AG08396 (cell line): ENCODE results near the gene NACA.

Experiments used
- DNase-seq: peaks from one replicate; pipeline ENCODE4 v3.0.0; 2012; ENCODE audit warnings: low spot score, mixed read lengths

Gene NACA

DNA sequence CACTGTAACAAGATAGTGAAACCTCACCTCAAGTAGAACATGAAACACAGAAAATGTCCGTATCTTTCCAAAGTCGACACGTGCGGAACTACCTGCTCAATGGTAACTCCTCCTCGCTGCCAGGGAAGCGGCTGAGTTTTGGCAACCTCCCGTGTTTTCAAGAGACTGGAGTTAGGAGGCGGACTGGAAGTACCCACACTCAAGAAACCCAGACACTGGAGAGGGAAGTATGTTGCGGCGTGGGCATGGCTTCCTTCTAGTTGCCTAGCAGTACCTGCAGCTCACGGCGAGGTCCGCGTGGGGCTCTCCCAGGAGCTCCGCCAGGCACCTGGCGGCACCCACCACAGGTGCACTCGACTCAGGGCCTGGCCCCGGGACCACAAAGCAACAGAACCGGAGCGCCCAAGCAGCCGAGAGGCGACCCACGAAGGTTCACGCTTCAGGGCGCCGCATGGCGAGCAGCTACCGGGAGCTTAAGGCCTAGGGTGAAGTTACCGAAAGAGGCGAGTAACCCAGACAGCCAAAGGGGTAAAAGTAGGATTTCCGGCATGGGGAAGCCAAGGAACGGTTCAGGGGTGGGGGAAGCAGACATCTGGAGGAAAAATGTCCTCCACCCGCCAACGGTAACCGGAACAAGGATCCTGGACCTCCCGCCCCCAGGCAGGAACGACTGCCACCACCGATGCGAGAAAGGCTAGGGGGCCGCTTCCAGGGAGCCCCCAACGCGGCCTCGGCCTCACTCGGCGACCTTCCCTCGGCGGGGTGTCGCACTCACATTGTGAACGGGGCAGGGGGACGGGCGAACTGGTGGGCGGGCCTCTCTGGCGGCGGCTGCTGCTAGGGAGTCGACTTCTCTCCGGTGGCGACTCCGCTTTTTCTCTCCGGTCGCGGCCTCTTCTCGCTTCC lies 37.6 kb downstream of the NACA start:
- peak; percentile 19 for DNase-seq

DNA sequence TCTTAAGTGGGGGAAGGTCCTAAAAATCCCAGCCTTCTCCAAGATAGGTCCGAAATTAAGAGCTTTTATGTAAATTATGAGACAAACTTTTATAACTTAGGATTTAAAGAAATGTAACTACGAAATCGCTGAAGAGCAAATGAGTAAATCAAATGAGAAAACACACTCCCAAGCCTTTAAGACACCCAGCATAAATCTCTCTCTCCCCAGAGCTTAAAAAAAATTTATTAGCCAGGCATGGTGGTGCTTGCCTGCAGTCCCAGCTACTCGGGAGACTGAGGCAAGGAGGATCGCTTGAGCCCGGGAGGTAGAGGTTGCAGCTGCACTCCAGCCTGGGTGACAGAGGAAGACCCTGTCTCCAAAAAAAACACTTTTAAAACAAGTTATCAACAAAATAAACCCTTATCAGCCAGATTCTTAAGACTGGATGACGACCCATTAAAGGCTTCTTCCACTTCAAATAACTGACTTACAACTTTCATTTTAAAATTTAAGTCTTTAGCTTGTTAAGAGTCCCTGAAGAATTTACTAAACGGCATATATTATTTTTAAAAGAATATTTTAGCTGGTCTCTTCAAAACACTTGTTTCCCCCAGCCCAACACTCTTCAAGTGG lies 40.2 kb downstream of the NACA start:
- no peak for DNase-seq

DNA sequence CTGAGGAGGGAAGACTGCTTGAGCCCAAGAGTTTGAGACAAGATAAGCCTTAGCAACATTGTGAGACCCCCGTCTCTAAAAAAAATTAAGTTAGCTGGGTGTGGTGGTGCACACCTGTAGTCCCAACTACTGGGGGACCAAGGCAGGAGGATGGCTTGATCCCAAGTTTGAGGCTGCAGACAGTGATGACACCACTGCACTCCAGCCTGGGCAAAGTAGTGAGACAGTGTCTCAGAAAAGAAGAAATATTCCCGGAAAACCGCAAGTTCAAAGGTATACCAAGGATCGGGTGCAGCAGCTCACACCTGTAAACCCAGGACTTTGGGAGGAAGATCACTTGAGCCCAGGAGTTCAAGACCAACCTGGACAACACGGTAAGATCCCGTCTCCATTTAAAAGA lies 42.8 kb downstream of the NACA start:
- DNase-seq, result no peak

DNA sequence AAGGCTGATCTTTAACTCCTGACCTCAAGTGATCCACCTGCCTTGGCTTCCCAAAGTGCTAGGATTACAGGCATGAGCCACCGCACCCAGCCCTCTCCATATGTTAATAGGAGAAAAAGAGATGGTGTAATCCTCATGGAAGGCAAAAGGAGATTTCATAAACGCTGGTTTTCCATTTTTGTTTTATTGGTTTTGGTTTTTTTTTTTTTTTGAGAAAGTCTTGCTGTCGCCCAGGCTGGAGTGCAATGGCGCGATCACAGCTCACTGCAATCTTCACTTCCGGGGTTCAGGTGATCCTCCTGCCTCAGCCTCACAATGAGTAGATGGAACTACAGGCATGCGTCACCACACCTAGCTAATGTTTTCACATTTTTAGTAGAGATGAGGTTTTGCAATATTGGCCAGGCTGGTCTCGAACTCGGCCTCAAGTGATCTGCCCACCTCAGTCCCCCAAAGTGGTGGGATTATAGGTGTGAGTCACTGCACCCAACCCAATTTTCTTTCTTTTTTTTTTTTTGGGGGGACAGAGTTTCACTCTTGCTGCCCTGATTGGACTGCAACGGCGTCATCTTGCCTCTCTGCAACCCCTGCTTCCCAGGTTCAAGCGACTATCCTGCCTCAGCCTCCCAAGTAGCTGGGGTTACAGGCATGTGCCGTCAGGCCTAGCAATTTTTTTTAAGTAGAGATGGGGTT lies 45.1 kb downstream of the NACA start:
- DNase-seq, result no peak

DNA sequence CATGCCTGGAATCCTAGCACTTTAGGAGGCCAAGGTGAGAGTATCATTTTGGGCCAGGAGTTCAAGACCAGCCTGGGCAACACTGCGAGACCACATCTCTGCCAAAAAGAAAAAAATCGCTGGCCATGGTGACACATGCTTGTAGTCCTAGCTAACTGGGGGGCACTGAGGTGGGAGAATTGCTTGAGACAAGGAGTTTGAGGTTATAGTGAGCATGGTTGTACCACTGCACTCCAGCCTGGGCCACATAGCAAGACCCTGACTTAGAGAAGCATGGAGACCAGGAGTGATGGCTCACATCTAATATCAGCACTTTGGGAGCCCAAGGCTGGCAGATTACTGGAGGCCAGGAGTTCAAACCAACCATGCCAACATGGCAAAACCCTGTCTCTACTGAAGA lies 46.2 kb downstream of the NACA start:
- DNase-seq, result no peak

DNA sequence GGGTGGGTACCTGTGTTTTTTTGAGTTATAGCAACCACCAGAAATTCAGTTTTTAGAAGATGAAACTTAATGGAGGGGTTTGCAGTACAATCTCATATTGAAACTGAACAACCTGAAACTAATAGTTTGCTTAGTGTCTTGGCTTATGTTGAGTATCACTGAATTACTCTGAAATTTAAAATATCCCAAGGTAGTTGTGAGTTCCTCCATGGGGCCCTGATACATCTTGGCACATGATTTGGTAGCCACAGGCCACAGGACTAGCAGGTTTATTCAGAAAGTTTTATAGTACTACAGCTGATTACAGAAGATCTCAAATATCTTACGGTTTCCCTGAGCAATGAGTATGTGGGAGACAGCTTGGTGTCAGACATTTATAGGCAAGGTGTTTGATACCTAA lies 47.4 kb downstream of the NACA start:
- DNase-seq, result no peak

DNA sequence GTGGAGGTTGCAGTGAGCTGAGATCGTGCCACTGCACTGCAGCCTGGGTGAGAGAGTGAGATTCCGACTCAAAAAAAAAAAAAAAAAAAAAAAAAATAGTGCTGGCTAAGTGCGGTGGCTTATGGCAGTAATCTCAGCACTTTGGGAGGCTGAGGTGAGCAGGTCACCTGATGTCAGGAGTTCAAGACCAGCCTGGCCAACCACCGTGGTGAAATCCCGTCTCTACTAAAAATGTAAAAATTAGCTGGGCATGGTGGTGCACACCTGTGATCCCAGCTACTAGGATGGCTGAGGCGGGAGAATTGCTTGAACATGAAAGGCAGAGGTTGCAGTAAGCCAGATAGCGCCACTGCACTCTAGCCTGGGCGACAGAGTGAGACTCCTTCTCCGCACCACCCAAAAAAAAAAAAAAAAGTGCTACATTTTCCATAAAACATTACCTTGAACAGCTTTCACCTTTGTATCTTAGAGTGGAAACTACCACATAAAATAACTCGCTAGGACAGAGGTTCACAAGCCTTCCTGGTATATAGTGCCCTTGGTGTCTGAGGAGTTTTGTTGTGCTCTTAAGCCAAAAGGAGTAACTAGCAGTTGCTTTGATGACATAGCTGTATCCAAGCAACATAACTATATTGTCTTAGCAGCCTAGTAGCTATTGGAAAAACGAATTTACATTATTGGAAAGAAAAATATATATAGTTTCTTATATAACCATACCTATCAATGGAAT lies 48.1 kb downstream of the NACA start:
- no peak for DNase-seq

DNA sequence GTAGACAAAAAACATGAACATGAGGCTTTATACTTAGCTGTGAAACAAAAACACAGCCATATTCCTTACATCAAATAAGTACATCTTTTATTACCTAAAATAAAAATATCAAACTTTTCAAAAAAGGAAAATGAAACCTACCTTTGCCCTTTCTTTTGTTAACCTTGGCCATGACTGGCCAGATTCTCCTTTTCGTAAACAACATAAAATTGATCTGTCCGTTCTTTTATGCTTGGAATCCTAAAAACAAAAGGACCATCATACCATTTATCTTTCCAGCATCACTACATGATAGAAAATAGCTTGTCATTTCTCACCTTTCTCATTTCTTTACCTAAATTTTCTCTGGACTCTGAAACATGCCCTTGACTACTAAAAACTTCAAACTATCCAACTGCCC lies 53.5 kb downstream of the NACA start:
- no peak for DNase-seq

DNA sequence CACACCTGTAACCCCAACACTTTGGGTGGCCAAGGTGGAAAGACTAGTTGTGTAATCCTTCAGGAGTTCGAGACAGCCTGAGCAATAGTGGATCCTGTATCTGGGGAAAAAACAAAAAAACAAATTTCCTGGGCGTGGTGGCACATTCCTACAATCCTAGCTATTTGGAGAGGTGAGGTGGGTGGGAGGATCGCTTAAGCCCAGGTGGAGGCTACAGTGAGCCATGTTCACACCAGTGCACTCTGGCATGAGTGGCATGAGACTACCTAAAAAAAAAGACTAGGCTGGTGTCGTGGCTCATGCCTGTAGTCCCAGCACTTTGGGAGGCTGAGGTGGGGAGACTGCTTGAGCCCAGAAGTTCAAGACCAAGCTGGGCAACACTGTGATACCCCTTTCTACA lies 54.3 kb downstream of the NACA start:
- no peak for DNase-seq

DNA sequence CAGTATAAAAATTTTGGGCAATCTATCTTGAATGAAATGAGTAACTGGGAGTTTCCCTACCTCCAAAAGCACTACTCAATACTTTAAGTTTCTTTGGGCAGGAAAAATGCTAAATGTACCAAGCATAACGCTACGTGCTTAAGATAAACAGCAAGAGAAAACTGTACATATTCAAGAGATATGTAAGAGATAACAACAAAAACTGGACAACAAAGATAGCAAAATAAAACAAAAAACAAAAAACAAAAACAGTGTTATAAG lies 57.0 kb downstream of the NACA start:
- DNase-seq, result no peak
